ENCODE results near the gene FHIT.

The FHIT gene

GRCh38 chr3:60772584-60772983 lies 478.7 kb downstream of the FHIT start:
- no peak overlapping the region for H3K27ac ChIP-seq
- no peak for TF ChIP-seq CTCF (conservative IDR thresholded peaks at IDR 0.05; ENCODE audit: low read depth)
- no peak for DNase-seq (ENCODE audit: low spot score)
- ChIA-PET CTCF (interaction anchor here (0.6 kb wide), 1 partner anchor 25 kb away, joined by 5 read pairs; no protein-coding TSS in a partner anchor), POLR2A (ENCODE audit: low non-redundant PET) (no interaction called here)

- H3K27ac ChIP-seq = no peak overlapping the region
- TF ChIP-seq CTCF (conservative IDR thresholded peaks at IDR 0.05; ENCODE audit: low read depth) = no peak
- ChIA-PET POLR2A (ENCODE audit: low non-redundant PET) (no interaction called here), CTCF (no interaction called here)
- no peak for DNase-seq (ENCODE audit: low spot score)
These were observed 479.5 kb downstream of the FHIT start for GRCh38 chr3:60771766-60772165.

DNA sequence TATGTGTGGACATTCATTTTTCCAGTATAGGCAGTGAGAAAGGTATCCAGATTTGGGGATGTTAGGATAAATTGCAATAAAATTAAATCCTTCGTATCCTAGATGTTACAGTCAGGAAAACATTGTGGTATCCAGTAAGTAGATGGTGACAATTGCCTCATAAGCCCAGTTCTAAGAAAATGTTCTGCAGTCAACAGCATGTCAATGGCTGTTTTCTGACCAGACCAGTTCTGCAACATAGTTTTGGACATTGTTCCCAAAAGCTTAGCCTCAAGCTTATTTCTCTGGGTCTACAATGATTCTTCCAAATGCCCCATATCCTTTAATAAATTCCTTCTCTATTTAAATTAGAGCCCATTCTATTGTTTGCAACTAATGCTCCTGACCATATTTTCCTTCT lies 480.7 kb downstream of the FHIT start:
- DNase-seq (ENCODE audit: low spot score) = no peak

DNA sequence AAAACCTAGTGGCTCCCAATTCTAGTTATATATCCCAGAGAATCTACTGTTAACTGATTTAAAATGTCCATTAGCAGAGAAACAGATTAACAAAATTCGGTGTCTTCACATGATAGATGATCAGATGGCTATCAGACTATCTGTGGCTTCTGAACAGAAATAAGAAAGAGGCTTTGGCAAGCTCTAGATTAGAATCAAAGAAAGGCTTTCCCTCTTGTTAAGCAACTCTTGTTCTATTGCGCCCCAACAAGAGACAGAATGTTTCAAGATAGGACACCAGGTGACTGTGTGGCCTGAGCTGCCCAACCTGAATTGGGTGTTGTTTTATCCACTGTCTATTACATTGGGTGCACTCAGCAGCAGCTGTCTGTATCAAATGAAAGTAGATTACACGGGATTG lies 483.7 kb downstream of the FHIT start:
- DNase-seq (ENCODE audit: low spot score) = no peak
- ChIA-PET CTCF (no interaction called here), POLR2A (ENCODE audit: low non-redundant PET) (no interaction called here)
- H3K27ac ChIP-seq = no peak overlapping the region
- no peak for TF ChIP-seq CTCF (conservative IDR thresholded peaks at IDR 0.05; ENCODE audit: low read depth)

More for the DNA sequence above, 480.7 kb downstream of the FHIT start:
- no peak for TF ChIP-seq CTCF (conservative IDR thresholded peaks at IDR 0.05; ENCODE audit: low read depth)
- no peak overlapping the region for H3K27ac ChIP-seq
- CTCF ChIA-PET = no interaction called here
- POLR2A ChIA-PET (ENCODE audit: low non-redundant PET) = no interaction called here

DNA sequence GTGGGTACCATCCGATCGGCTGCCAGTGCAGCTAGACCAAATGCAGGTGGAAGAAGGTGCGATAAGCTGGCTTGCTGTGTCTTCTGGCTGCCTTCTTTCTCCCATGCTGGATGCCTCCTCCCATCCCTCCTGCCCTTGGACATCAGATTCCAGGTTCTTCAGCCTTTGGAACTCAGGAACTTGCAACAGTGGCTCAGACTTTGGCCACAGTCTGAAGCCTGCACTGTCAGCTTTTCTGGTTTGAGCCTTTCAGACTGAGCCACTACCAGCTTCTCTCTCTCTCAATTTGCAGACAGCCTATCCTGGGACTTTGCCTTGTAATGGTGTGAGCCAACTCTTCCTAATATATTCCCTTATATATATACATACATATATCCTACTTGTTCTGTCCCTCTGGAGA lies 485.5 kb downstream of the FHIT start:
- no peak for TF ChIP-seq CTCF (conservative IDR thresholded peaks at IDR 0.05; ENCODE audit: low read depth)
- no peak overlapping the region for H3K27ac ChIP-seq
- ChIA-PET POLR2A (ENCODE audit: low non-redundant PET) (no interaction called here), CTCF (no interaction called here)
- DNase-seq (ENCODE audit: low spot score) = no peak

- ChIA-PET POLR2A (ENCODE audit: low non-redundant PET) (no interaction called here), CTCF (no interaction called here)
- TF ChIP-seq CTCF (conservative IDR thresholded peaks at IDR 0.05; ENCODE audit: low read depth) = no peak
- no peak for DNase-seq (ENCODE audit: low spot score)
- no peak overlapping the region for H3K27ac ChIP-seq
These were observed 486.4 kb downstream of the FHIT start for GRCh38 chr3:60764870-60765269.

- ChIA-PET POLR2A (ENCODE audit: low non-redundant PET) (no interaction called here), CTCF (no interaction called here)
- no peak for TF ChIP-seq CTCF (conservative IDR thresholded peaks at IDR 0.05; ENCODE audit: low read depth)
- no peak overlapping the region for H3K27ac ChIP-seq
- no peak for DNase-seq (ENCODE audit: low spot score)
These were observed 491.1 kb downstream of the FHIT start for GRCh38 chr3:60760145-60760544.
